ENCODE data around the gene SCRN1. TPM values are rescaled to one million over a fixed set of nuclear protein-coding genes. Genes with fewer than 3 reads are reported as not detected.
A peak's percentile ranks its signal among the peaks of the same experiment; 100 is the strongest.

The SCRN1 gene
- total and polyA plus RNA-seq, 5 donors = 10.1 to 30.9 (median 29.0) TPM

DNA sequence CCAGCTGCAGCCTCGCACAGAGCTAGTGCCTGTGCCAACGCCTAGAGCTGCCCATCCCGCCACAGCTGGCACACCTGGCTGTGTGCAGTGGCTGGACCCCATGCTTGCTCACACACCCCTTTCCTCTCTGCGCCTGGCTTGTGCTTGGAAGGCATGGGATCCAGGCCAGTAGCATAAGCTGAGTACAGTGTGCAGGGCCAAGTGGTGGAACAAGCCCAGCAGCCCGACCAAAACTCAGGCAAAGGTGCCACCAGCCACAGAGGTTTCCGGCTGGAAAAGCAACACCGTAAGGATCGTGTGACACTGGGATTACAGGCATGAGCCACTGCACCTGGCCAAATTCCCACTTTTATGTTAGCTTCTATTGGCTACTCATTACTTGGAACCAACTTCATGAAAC lies 38.4 kb downstream of the SCRN1 start:
- DNase-seq (no peak), ATAC-seq (no peak)
- intact Hi-C loops (cut with DNase I) = no loop called here
- 93% methylated on average over 8 of the region's 8 CpGs for WGBS
- Histone ChIP-seq H3K4me1 (ENCODE audit: control insufficient read depth, insufficient read depth, low read length) (no peaks in the 10 kb centered on the region), H3K9me3 (ENCODE audit: control insufficient read depth, low read length) (no peaks in the 10 kb centered on the region), H3K4me3 (ENCODE audit: low read length) (no peak overlapping the region), H3K27ac (ENCODE audit: low read length) (no peak overlapping the region), H3K27me3 (ENCODE audit: control insufficient read depth, insufficient read depth) (no peaks in the 10 kb centered on the region)

DNA sequence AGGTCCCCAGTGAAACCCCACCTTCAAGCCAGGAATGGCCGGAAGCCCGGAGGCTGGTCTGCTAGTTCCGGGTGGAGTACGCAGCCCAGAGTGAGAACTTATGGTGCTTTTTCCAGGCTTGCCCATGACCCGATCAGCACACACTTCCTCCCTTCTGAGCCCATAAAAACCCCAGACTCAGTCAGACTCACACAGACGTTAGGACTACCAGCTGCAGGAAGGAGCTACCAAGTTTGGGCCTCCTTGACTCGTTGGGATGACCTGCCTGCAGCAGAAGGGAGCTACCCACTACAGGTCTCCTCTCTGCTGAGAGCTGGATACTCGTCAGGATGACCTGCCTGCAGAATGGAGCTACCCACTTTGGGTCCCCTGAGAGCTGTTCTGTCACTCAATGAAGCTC lies 39.1 kb downstream of the SCRN1 start:
- H3K4me3 ChIP-seq (ENCODE audit: low read length) = no peak overlapping the region
- DNase-seq = no peak
- no peak overlapping the region for H3K27ac ChIP-seq (ENCODE audit: low read length)
- H3K27me3 ChIP-seq (ENCODE audit: control insufficient read depth, insufficient read depth) = no peaks in the 10 kb centered on the region
- 94% methylated on average over 8 of the region's 8 CpGs for WGBS
- H3K4me1 ChIP-seq (ENCODE audit: control insufficient read depth, insufficient read depth, low read length) = no peaks in the 10 kb centered on the region
- no peak for ATAC-seq
- intact Hi-C loops (cut with DNase I) = no loop called here
- no peaks in the 10 kb centered on the region for H3K9me3 ChIP-seq (ENCODE audit: control insufficient read depth, low read length)

DNA sequence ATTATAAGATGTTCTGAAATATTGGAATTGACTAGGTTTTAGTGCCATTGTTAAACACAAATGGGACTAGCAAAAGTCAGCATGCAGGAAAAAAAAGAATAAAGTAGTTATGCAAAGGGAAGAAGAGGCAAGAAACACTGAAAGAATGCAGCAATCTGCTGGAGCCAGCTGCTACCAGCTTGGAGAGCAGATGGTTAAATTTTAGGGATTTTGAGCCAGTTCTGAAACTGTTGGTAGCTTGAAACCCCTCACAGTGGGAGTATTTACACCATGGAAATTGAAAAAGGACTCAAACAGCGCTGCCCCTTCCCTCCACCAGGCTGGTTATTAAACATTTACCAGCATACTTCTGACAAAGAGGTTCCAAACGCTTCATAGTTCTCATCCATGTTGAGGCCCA lies 41.0 kb downstream of the SCRN1 start:
- intact Hi-C loops (cut with DNase I) = loop anchor here in 1 of 4 donors (10.0 kb wide), 1 partner anchor 116 kb away; no protein-coding TSS in a partner anchor
- H3K27ac ChIP-seq (ENCODE audit: low read length) = no peak overlapping the region
- H3K4me1 ChIP-seq (ENCODE audit: control insufficient read depth, insufficient read depth, low read length) = no peaks in the 10 kb centered on the region
- DNase-seq = no peak
- no peak overlapping the region for H3K4me3 ChIP-seq (ENCODE audit: low read length)
- no peaks in the 10 kb centered on the region for H3K27me3 ChIP-seq (ENCODE audit: control insufficient read depth, insufficient read depth)
- WGBS = 82% methylated on average over 2 of the region's 2 CpGs
- ATAC-seq = no peak
- H3K9me3 ChIP-seq (ENCODE audit: control insufficient read depth, low read length) = no peaks in the 10 kb centered on the region

DNA sequence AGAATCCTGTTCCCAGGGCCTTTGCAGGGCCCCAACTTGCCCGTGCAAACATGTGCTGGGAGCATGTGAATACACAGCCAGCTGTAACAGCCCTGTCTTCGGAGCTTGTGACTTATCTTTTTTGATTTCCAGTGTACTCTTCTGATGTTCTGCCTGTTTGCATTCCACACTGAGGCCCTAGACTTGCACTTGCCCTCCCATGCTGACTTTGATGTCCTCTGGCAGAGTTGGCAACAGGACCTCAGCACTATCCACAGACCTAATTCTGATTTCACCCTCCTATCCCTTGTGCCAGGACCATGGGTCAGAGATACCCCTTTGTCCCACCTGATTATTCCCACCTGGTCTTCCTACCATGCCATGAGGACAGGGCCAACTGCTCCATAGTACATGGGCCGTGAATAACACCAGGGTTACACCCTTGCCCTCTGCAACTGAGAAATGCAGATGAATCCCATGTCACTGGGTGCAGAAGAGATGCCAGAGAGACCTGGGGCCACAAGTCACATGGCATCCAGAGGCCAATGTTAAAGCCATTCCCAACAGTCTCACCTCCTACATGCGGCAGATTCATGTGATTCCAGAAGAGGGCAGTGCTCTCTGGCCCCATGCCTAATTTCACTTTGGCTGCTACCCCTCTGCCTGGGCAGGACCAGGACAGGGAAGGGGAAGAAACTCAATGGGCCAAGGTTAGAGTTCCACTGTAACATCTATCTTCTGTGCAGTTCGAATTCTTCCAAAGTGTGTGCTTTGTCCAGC lies 43.0 kb downstream of the SCRN1 start:
- intact Hi-C loops (cut with DNase I) = loop anchor here in 1 of 4 donors (10.0 kb wide), 1 partner anchor 118 kb away; no protein-coding TSS in a partner anchor
- Histone ChIP-seq H3K4me1 (ENCODE audit: control insufficient read depth, insufficient read depth, low read length) (no peaks in the 10 kb centered on the region), H3K27ac (ENCODE audit: low read length) (no peak overlapping the region), H3K27me3 (ENCODE audit: control insufficient read depth, insufficient read depth) (no peaks in the 10 kb centered on the region), H3K4me3 (ENCODE audit: low read length) (no peak overlapping the region), H3K9me3 (ENCODE audit: control insufficient read depth, low read length) (no peaks in the 10 kb centered on the region)
- WGBS = 75% methylated on average over 5 of the region's 5 CpGs
- DNase-seq = peak; percentile 44 to 79 (median 76)
- ATAC-seq = peak; percentile 38 to 56

DNA sequence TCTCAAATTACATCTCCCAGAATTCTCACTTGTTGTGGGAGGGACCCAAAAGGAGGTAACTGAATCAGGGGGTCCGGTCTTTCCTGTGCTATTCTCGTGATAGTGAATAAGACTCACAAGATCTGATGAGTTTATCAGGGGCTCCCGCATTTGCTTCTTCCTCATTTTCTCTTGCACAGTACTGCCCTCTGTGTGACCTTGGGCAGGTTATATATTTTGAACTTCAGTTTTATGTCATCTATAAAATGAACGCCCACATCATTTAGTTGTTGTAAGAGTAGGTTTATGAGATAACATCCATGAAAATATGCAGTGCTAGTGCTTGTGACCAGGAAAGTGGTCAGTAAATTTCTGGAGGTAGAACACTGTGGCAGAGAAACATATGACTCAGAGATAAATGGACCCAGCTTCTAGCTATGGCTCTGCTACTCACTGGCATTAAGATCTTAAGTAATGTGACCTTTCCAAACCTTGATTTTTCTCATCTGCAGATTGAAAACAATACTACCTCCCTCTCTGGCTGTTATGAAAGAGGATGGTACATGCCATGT lies 44.3 kb downstream of the SCRN1 start:
- Histone ChIP-seq H3K27me3 (ENCODE audit: control insufficient read depth, insufficient read depth) (no peaks in the 10 kb centered on the region), H3K4me3 (ENCODE audit: low read length) (no peak overlapping the region), H3K4me1 (ENCODE audit: control insufficient read depth, insufficient read depth, low read length) (no peaks in the 10 kb centered on the region), H3K9me3 (ENCODE audit: control insufficient read depth, low read length) (no peaks in the 10 kb centered on the region), H3K27ac (ENCODE audit: low read length) (no peak overlapping the region)
- DNase-seq (no peak), ATAC-seq (no peak)
- 91% methylated on average over 4 of the region's 4 CpGs for WGBS
- intact Hi-C loops (cut with DNase I) = loop anchor here in 1 of 4 donors (10.0 kb wide), 1 partner anchor 119 kb away; no protein-coding TSS in a partner anchor

DNA sequence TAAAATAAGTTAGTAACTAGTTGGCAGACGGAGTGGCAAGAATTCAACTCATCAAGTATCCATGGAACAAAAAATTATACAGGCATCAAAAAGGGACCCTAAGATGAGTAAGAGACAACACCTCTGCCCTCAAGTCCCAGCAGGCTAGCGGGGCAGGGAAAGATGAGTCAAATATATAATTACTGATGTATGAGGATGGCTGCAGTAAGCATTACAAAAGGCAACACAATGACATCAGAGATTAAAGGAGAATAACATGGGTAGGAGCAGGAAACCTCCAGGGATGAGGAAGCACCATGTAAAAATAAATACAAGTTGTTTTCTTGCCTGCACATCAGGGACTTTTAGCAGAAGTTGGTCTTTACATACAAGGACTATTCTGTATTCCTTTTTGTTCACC lies 49.4 kb downstream of the SCRN1 start:
- Histone ChIP-seq H3K27me3 (ENCODE audit: control insufficient read depth, insufficient read depth) (no peaks in the 10 kb centered on the region), H3K9me3 (ENCODE audit: control insufficient read depth, low read length) (no peaks in the 10 kb centered on the region), H3K4me1 (ENCODE audit: control insufficient read depth, insufficient read depth, low read length) (no peaks in the 10 kb centered on the region), H3K27ac (ENCODE audit: low read length) (no peak overlapping the region), H3K4me3 (ENCODE audit: low read length) (no peak overlapping the region)
- DNase-seq (no peak), ATAC-seq (no peak)
- intact Hi-C loops (cut with DNase I) = loop anchor here in 1 of 4 donors (10.0 kb wide), 1 partner anchor 125 kb away; no protein-coding TSS in a partner anchor
- WGBS = over 99% methylated on average over 2 of the region's 2 CpGs

DNA sequence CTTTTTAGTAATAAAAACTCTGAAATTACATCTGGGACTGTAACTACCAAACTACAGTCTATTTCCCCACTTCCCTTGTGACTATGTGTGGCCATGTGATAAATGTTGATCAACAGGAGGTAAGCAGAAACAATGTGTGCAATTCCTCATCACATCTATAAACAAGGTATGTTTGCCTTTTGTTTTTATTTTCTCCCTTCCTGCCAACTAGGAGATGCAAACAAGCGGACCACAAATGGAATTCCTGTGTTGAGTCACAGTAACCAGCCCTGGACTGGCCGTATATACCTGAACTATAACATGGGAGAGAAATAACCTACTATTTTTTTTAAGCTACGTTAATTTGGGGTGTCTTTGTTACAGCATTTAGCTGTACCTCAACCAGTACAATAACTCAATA lies 52.5 kb downstream of the SCRN1 start:
- no peak overlapping the region for H3K27ac ChIP-seq (ENCODE audit: low read length)
- DNase-seq = no peak
- no peak for ATAC-seq
- intact Hi-C loops (cut with DNase I) = no loop called here
- no peaks in the 10 kb centered on the region for H3K27me3 ChIP-seq (ENCODE audit: control insufficient read depth, insufficient read depth)
- no peak overlapping the region for H3K4me3 ChIP-seq (ENCODE audit: low read length)
- H3K9me3 ChIP-seq (ENCODE audit: control insufficient read depth, low read length) = no peaks in the 10 kb centered on the region
- 93% methylated on average over 3 of the region's 3 CpGs for WGBS
- H3K4me1 ChIP-seq (ENCODE audit: control insufficient read depth, insufficient read depth, low read length) = no peaks in the 10 kb centered on the region

DNA sequence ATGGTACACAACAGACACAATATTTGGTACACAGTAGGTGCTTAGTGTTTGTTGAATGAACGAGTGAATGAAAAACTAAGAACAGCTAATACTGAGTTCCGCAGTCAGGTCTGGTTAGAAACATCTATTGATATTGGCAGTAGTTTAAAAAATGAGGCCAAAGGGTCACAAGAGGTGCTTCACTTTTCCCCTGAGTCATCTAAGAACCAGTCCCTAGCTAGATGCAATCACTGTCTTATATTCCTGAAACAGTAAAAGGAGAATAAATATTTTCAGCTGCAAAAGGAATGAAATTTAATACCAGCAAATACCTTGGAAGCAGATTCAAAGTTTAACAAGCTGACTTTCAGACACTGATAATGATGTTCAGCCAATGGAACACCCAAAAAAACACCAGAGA lies 54.5 kb downstream of the SCRN1 start:
- Histone ChIP-seq H3K4me1 (ENCODE audit: control insufficient read depth, insufficient read depth, low read length) (no peaks in the 10 kb centered on the region), H3K27ac (ENCODE audit: low read length) (no peak overlapping the region), H3K27me3 (ENCODE audit: control insufficient read depth, insufficient read depth) (no peaks in the 10 kb centered on the region), H3K9me3 (ENCODE audit: control insufficient read depth, low read length) (no peaks in the 10 kb centered on the region), H3K4me3 (ENCODE audit: low read length) (no peak overlapping the region)
- DNase-seq (no peak), ATAC-seq (no peak)
- intact Hi-C loops (cut with DNase I) = no loop called here
- WGBS = 89% methylated on average over 2 of the region's 2 CpGs

DNA sequence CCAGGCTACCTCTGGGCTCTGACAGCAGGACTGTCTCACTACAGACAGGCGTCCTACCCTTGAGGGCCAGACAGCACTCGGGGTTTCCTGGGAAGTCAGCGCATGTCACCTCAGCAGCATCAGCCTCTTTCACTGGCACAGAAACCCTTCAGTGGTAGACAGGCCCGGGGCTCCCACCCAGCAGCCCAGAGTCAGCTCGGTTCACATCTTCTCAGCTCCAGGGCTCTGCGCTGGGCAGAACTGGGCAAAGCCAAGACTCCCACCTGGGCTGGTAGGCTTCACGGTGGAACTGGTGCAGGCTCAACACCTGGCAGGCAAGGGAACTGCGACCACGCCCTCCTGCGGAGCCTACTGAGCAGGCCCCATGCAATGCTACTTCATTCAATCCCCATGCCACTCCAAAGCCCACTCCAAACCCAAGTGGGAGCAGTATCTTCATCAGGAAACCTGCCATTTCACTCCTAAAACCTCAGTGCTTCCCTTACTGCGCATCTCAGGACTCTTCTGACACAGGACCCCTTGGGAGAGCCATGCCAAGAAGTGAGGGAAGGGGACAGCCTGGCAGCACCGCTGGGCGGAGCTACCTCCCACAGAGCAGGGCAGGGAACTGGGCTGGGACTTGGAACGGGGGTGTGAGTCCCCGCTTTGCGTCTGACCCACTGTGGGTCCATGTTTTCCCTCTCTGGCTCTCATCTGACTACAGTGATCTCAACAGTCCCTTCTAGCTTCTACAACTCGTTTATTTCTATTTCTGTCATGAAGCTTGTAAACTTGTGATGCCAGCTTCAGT lies 60.4 kb downstream of the SCRN1 start:
- H3K27me3 ChIP-seq (ENCODE audit: control insufficient read depth, insufficient read depth) = no peaks in the 10 kb centered on the region
- DNase-seq (no peak), ATAC-seq (peak in 1 of 2 donors; percentile 16)
- no peak overlapping the region for H3K27ac ChIP-seq (ENCODE audit: low read length)
- WGBS = 85% methylated on average over 17 of the region's 17 CpGs
- H3K4me3 ChIP-seq (ENCODE audit: low read length) = no peak overlapping the region
- H3K9me3 ChIP-seq (ENCODE audit: control insufficient read depth, low read length) = no peaks in the 10 kb centered on the region
- H3K4me1 ChIP-seq (ENCODE audit: control insufficient read depth, insufficient read depth, low read length) = no peaks in the 10 kb centered on the region
- intact Hi-C loops (cut with DNase I) = loop anchor here in 3 of 4 donors (10.0 kb wide), 1 partner anchor 294 kb away; no protein-coding TSS in a partner anchor

DNA sequence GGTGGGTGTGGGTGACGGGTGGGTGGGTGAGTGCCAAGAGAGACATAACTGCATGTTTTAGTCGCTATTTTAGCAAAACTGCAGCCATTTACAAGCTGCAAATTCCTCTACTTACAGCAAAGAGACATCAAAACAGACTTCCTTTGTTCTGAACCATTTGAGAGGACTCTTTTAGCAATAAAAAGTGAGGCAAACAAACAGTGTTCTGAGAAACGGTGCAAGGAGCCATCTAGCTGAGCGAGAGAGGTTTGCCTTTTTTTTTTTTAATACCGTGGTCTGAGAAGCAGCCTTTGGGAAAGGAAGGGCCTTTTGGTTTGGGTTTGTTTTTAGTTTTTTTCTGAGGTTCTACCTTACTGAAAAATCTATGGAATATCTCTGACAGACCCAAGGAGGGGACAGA lies 62.9 kb downstream of the SCRN1 start:
- H3K4me3 ChIP-seq (ENCODE audit: low read length) = no peak overlapping the region
- WGBS = 57% methylated on average over 5 of the region's 5 CpGs
- H3K27ac ChIP-seq (ENCODE audit: low read length) = no peak overlapping the region
- DNase-seq = no peak
- no peaks in the 10 kb centered on the region for H3K4me1 ChIP-seq (ENCODE audit: control insufficient read depth, insufficient read depth, low read length)
- intact Hi-C loops (cut with DNase I) = loop anchor here in 3 of 4 donors (10.0 kb wide), 1 partner anchor 292 kb away; no protein-coding TSS in a partner anchor
- no peaks in the 10 kb centered on the region for H3K9me3 ChIP-seq (ENCODE audit: control insufficient read depth, low read length)
- no peaks in the 10 kb centered on the region for H3K27me3 ChIP-seq (ENCODE audit: control insufficient read depth, insufficient read depth)
- ATAC-seq = no peak

DNA sequence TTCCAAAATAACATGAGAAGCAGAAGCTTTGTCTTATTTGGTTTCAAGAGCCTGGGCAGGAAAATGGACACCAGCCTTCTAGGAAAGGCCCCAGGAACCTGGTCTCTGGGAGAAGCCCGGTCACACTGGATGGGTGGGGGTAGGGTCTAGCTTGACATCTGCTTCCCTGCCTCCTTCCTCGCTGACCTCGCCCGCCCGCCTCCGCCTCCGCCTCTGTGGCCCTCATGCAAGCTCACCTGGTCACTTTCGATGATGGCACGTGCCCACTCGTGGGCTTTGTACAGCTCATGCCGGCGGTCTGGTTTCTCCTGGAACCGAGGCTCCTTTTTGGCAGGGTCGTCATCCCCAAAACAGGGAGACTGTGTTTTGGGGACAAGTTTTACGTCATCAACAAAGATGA lies 63.4 kb downstream of the SCRN1 start:
- intact Hi-C loops (cut with DNase I) = loop anchor here in 3 of 4 donors (10.0 kb wide), 1 partner anchor 291 kb away; no protein-coding TSS in a partner anchor
- Histone ChIP-seq H3K27me3 (ENCODE audit: control insufficient read depth, insufficient read depth) (no peaks in the 10 kb centered on the region), H3K4me3 (ENCODE audit: low read length) (no peak overlapping the region), H3K9me3 (ENCODE audit: control insufficient read depth, low read length) (no peaks in the 10 kb centered on the region), H3K27ac (ENCODE audit: low read length) (no peak overlapping the region), H3K4me1 (ENCODE audit: control insufficient read depth, insufficient read depth, low read length) (no peaks in the 10 kb centered on the region)
- WGBS = 91% methylated on average over 15 of the region's 15 CpGs
- ATAC-seq (no peak), DNase-seq (peak in 1 of 3 donors; percentile 38)

All from right cardiac atrium (tissue), 5 donors.